GM12874 (cell line): Measurements from ENCODE around the gene MAP3K20.

Experiments used
- TF ChIP-seq, protein P1 (sequence below): IDR thresholded peaks from 2 replicates; pipeline ENCODE4 v1.5.1; 2011; ENCODE audit warnings: low read depth, mild to moderate bottlenecking, control low read depth, low read length, moderate library complexity; ENCODE audit not compliant: insufficient read depth

The MAP3K20 gene

DNA sequence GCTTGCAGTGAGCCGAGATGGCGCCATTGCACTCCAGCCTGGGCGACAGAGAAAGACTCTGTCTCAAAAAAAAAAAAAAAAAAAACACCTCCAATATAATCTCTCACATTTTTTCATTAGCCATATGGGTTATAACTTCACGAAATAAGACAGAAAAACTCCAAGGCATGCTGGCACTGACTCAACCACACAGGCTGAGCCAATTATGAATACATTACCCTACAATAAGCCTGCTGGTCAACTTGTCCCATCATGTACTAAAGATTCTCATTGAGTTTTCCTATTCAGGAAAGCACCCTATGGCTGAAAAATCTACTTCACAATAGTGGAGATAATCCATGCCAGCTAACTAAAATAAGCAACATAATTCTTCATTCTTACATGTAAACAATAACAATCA lies 12.8 kb upstream of the MAP3K20 start:
- TF ChIP-seq, protein P1, sequence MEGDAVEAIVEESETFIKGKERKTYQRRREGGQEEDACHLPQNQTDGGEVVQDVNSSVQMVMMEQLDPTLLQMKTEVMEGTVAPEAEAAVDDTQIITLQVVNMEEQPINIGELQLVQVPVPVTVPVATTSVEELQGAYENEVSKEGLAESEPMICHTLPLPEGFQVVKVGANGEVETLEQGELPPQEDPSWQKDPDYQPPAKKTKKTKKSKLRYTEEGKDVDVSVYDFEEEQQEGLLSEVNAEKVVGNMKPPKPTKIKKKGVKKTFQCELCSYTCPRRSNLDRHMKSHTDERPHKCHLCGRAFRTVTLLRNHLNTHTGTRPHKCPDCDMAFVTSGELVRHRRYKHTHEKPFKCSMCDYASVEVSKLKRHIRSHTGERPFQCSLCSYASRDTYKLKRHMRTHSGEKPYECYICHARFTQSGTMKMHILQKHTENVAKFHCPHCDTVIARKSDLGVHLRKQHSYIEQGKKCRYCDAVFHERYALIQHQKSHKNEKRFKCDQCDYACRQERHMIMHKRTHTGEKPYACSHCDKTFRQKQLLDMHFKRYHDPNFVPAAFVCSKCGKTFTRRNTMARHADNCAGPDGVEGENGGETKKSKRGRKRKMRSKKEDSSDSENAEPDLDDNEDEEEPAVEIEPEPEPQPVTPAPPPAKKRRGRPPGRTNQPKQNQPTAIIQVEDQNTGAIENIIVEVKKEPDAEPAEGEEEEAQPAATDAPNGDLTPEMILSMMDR = no peak

DNA sequence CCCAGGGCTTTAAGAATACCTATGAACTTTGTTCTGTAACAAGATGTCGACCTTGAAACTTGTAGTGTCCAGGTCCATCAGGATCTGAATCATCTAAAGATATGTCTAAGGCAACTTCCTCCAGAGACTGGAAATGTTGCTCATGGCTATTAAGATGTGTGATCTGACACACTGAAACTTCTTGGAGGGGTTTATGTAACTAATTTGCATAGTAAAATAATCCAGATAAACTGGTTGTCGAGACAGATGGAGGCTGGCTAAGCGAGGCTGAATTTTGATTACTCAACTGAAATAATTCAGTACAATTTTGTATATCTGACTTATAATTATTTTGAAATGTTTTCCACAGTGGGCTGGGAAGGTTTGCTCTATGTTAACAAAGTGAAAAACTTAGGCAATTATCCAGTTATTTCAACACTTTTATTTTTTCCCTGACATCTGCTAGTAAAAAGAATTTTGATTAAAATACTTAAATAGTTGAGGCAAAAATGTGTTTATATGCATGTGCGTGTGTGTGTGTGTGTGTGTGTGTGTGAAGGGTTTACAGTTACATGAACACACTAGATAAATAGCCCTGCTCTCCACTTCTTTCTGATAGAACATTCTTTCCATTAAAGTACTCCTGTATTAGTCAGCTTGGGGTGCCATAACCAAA lies 11.4 kb upstream of the MAP3K20 start:
- TF ChIP-seq, protein P1 = no peak

DNA sequence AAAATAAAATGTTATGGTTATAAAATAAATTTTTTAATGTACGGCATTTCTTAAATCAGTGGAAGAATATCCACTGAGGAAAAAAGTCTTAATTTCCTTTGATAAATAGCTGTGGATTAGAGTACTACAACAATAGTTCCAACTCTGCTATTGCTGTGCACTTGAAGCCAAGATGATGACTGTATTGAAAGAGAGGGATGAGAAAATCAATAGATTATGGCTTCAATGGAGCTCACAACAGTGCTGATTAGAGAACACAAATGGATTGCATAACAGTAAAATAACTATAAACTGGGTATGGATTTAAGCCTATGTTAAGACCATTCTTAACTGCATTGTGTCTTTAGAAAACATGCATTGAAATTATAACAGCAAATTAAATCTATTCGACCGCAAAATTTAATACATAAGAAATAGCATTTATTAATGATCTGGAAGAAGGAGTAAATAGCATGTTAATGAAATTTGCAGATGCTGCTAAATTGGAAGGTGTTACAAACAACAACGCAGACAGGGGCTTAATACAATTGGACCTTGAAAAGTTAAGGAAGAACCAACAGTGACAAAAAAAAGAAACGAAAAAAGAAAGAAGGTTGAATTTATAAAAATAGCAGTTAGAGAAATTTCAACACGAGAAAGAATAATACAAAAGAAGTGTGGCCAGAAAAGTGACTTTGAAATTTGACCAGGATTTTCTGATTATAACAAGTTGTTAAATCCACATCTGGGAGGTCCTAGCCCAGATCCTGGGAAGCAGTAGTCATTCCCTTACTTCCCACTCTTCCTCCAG lies 8.6 kb upstream of the MAP3K20 start:
- TF ChIP-seq, protein P1 = no peak

DNA sequence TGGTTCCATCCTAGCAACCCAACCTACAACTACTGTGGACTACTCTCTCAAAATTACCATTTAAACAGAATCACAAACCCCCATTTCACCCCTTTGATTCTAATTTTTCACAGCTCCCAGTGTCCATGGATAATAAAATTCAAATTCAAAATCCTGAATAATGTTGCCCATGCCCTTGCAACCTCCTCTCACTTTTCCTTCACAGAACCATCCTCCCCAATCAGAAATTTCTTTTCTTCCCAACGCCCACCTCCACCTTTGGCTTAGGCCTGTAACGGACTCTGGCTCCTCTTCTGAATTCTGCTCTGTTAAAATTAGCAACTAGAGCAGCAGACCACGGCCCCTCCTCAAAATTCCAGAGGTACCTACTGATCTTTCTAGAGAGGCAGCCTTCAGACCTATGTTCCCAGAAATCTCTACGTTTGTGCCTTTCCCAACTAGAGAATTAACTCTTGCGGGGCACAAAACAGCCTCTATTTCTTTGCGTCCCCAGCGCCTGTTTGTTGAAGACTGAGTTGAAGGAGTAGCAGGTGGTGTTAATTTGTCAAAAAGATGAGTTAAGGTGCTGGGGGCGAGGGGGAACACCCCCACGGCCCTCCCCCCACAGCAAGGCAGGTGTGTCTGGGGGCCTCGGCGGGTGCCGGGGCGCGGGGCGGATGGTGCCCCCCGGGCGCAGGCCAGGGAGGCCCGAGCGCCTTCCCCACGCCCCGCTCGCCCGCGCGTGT lies 428 bp upstream of the MAP3K20 start:
- TF ChIP-seq, protein P1 = no peak

DNA sequence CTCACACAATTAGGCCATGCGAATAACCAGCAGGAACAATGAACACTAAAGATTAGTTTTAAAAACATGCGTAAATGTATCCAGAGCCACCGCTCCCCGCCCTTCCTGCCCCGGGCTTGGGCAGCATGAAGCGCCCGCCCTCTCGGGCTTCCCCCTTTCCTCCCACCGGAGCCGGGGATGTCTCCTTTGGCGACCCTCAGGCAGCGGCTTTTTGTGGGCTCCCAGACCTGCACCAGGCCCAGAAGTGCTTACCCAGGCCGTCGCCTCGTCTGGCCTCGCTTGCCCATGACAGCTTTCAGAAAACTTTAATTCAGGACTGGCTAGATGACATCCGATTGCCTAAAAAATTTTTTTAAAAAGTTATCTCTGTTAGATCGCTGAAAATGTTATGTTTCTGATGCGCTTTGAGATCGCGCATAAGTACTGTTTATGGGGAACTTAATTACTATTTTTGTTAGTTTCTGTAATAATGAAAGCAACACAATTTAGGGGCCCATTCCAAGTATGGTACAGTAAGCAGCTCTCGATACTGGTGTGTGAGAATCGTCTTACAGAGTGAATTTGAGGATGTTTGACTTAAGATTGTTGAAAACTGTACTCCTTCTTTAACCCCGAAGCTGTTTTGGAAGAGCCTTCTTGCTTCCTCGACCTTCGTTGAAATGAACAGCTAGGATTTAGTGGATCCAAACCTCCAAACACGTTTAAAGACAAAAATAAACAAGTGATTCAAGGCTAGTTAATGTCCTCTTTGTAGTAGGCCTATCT lies 1.1 kb downstream of the MAP3K20 start:
- TF ChIP-seq, protein P1 = no peak

DNA sequence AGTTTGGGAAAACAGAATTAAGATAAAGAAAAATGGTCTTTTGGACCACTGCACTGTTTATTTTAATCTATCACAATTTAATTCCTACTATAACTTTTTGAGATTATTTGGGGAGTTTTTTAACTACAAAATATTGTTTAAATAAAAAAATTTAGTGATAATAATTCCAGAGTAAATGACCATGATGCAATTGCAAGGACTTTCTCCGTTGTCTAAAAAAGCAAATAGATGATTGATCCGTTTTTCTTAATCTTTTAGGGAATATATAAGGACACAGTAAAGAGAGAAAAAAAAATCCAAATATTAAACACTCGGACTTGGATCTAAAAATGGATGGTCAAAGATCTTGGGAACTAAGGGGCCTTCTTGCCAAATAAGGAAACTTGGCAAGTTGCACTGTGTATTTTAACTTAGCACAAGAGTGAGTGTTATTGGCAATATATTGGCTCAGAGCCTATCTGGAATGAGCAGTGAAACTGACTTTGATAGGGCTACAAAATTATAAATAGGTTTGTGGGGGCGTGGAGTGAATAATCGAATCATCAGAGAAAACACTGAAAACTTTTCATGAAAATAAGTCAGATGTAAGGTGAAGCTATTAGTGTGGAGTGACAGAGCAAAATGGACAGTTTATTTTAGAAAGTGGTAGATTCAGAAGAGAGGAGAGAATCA lies 2.0 kb downstream of the MAP3K20 start:
- TF ChIP-seq, protein P1 = no peak
